ENCODE measurements around the gene TBC1D22A.

The TBC1D22A gene

GRCh38 chr22:47161631-47162030 is 399.2 kb downstream of the TBC1D22A start:
- Histone ChIP-seq H3K27ac (ENCODE audit: low read length) (no peak overlapping the region), H3K79me2 (ENCODE audit: low read length) (no peaks in the 10 kb centered on the region), H3K36me3 (replicated peaks; ENCODE audit: low read depth, low read length) (peaks cover 19% of the 10 kb centered on the region), H3K4me1 (ENCODE audit: low read length) (peaks cover 7% of the 10 kb centered on the region), H3K9me3 (ENCODE audit: insufficient read depth, low read length) (no peaks in the 10 kb centered on the region), H3K27me3 (ENCODE audit: low read depth, low read length) (no peaks in the 10 kb centered on the region), H3K9ac (ENCODE audit: low read length) (no peak overlapping the region), H2AFZ (ENCODE audit: low read depth, low read length) (no peak overlapping the region), H3K4me3 (ENCODE audit: low read length) (no peak overlapping the region), H3K4me2 (ENCODE audit: low read length) (no peak overlapping the region), H4K20me1 (ENCODE audit: insufficient read depth, low read length) (peaks cover 77% of the 10 kb centered on the region)
- TF ChIP-seq EZH2phosphoT487 (IDR thresholded peaks at IDR 0.05; ENCODE audit: low read depth) = no peak
- no peak for TF ChIP-seq CTCF (IDR thresholded peaks at IDR 0.05; ENCODE audit: low read depth, low read length)

GRCh38 chr22:47162865-47163264 is 400.4 kb downstream of the TBC1D22A start:
- Histone ChIP-seq H2AFZ (ENCODE audit: low read depth, low read length) (no peak overlapping the region), H3K4me3 (ENCODE audit: low read length) (no peak overlapping the region), H3K4me2 (ENCODE audit: low read length) (no peak overlapping the region), H3K27me3 (ENCODE audit: low read depth, low read length) (no peaks in the 10 kb centered on the region), H3K36me3 (replicated peaks; ENCODE audit: low read depth, low read length) (peaks cover 29% of the 10 kb centered on the region), H4K20me1 (ENCODE audit: insufficient read depth, low read length) (peaks cover 77% of the 10 kb centered on the region), H3K79me2 (ENCODE audit: low read length) (no peaks in the 10 kb centered on the region), H3K9me3 (ENCODE audit: insufficient read depth, low read length) (no peaks in the 10 kb centered on the region), H3K4me1 (ENCODE audit: low read length) (peaks cover 7% of the 10 kb centered on the region), H3K27ac (ENCODE audit: low read length) (no peak overlapping the region), H3K9ac (ENCODE audit: low read length) (no peak overlapping the region)
- TF ChIP-seq CTCF (IDR thresholded peaks at IDR 0.05; ENCODE audit: low read depth, low read length) (no peak), EZH2phosphoT487 (IDR thresholded peaks at IDR 0.05; ENCODE audit: low read depth) (no peak)

DNA sequence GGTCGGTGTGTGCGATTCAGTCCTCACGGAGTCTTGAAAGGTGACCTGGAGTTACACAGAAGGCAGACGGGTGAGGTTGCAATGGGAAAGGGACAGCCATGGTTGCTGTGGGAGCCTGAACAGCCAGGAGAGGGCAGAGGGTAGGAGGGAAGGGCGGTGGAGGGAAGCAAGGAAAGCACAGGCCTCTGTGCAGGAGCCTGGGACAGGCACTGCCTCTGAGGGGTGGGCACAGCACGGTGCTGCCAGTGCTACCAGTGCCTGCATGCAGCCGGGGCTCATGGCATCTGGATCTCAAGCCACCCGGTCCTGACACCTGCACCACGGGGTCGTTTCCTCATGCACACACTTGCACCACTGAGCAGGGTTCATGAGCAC is 401.0 kb downstream of the TBC1D22A start:
- Histone ChIP-seq H3K9me3 (ENCODE audit: insufficient read depth, low read length) (no peaks in the 10 kb centered on the region), H3K27ac (ENCODE audit: low read length) (no peak overlapping the region), H3K4me1 (ENCODE audit: low read length) (peaks cover 7% of the 10 kb centered on the region), H3K27me3 (ENCODE audit: low read depth, low read length) (no peaks in the 10 kb centered on the region), H3K4me3 (ENCODE audit: low read length) (no peak overlapping the region), H3K36me3 (replicated peaks; ENCODE audit: low read depth, low read length) (peaks cover 29% of the 10 kb centered on the region), H3K79me2 (ENCODE audit: low read length) (no peaks in the 10 kb centered on the region), H4K20me1 (ENCODE audit: insufficient read depth, low read length) (peaks cover 72% of the 10 kb centered on the region), H3K4me2 (ENCODE audit: low read length) (no peak overlapping the region), H2AFZ (ENCODE audit: low read depth, low read length) (no peak overlapping the region), H3K9ac (ENCODE audit: low read length) (no peak overlapping the region)
- TF ChIP-seq EZH2phosphoT487 (IDR thresholded peaks at IDR 0.05; ENCODE audit: low read depth) (no peak), CTCF (IDR thresholded peaks at IDR 0.05; ENCODE audit: low read depth, low read length) (no peak)

DNA sequence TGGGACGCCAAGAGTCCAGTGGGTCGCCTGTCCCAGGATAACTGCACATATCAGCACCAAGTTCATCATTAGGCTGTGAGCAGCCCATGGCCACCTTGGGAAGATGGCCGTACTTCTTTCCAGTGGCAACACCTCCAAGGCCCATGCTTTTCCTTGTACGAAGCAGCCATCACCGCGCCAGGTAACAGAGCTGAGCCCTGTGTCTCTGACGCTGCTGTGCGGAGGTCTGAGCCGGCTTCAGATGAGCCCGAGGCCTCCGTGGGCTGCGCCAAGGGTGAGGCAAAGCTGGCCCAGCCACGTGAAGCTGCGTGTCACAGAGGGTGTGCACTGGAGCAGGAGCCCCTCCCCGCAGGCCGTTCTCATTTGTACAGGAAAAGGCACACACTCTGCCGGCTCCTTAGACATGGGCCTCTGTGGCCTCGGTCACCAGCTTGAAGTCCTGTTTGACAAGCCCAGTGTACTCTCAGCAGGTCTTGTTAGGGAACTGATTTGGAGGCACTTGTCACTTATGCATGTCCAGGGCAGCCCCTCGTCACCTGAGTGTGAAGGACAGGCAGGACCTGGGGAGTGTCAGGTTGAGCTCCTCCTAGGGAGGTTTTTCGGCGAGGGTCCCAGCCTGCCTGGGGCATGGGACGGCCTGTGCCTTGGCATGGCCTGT is 401.5 kb downstream of the TBC1D22A start:
- Histone ChIP-seq H3K27ac (ENCODE audit: low read length) (no peak overlapping the region), H3K9me3 (ENCODE audit: insufficient read depth, low read length) (no peaks in the 10 kb centered on the region), H3K4me3 (ENCODE audit: low read length) (no peak overlapping the region), H3K4me1 (ENCODE audit: low read length) (peaks cover 7% of the 10 kb centered on the region), H3K36me3 (replicated peaks; ENCODE audit: low read depth, low read length) (peaks cover 28% of the 10 kb centered on the region), H3K9ac (ENCODE audit: low read length) (no peak overlapping the region), H3K27me3 (ENCODE audit: low read depth, low read length) (no peaks in the 10 kb centered on the region), H3K79me2 (ENCODE audit: low read length) (no peaks in the 10 kb centered on the region), H4K20me1 (ENCODE audit: insufficient read depth, low read length) (peaks cover 73% of the 10 kb centered on the region), H3K4me2 (ENCODE audit: low read length) (no peak overlapping the region), H2AFZ (ENCODE audit: low read depth, low read length) (no peak overlapping the region)
- no peak for TF ChIP-seq EZH2phosphoT487 (IDR thresholded peaks at IDR 0.05; ENCODE audit: low read depth)
- TF ChIP-seq CTCF (IDR thresholded peaks at IDR 0.05; ENCODE audit: low read depth, low read length) = no peak

Measured in OCI-LY3 (cell line).